GM11168 (cell line): ENCODE measurements around the gene PTPRD.

Source experiments
- in situ Hi-C: fragments of 300-500 bp; cut with MboI; formaldehyde crosslinking; loops from one replicate; pipeline ENCODE4 v1.12.0; 2022; ENCODE audit warnings: low sequenced_read_pairs; ENCODE audit not compliant: unreplicated experiment

Gene PTPRD

GRCh38 chr9:10062629-10063395 is 550.0 kb downstream of the PTPRD start:
- in situ Hi-C loops = no loop called here

GRCh38 chr9:10059044-10059443 is 553.8 kb downstream of the PTPRD start:
- in situ Hi-C loops = no loop called here

- in situ Hi-C loops = no loop called here
Observed at GRCh38 chr9:10055886-10056395, 556.9 kb downstream of the PTPRD start.

- in situ Hi-C loops = no loop called here
Observed at GRCh38 chr9:10054456-10054855, 558.3 kb downstream of the PTPRD start.

GRCh38 chr9:10052916-10053315 is 559.9 kb downstream of the PTPRD start:
- in situ Hi-C loops = no loop called here

GRCh38 chr9:10052181-10052580 is 560.6 kb downstream of the PTPRD start:
- in situ Hi-C loops = no loop called here

GRCh38 chr9:10050016-10050415 is 562.8 kb downstream of the PTPRD start:
- in situ Hi-C loops = no loop called here

- in situ Hi-C loops = no loop called here
Observed at GRCh38 chr9:10048994-10049393, 563.8 kb downstream of the PTPRD start.

GRCh38 chr9:10045598-10045997 is 567.2 kb downstream of the PTPRD start:
- in situ Hi-C loops = no loop called here

- in situ Hi-C loops = no loop called here
Observed at GRCh38 chr9:10041726-10042229, 571.0 kb downstream of the PTPRD start.

- in situ Hi-C loops = no loop called here
Observed at GRCh38 chr9:10036095-10036494, 576.7 kb downstream of the PTPRD start.

- in situ Hi-C loops = no loop called here
Observed at GRCh38 chr9:10032166-10032565, 580.6 kb downstream of the PTPRD start.

- in situ Hi-C loops = no loop called here
Observed at GRCh38 chr9:10026443-10026984, 586.3 kb downstream of the PTPRD start.

GRCh38 chr9:10015755-10016154 is 597.0 kb downstream of the PTPRD start:
- in situ Hi-C loops = no loop called here

- in situ Hi-C loops = no loop called here
Observed at GRCh38 chr9:10014889-10015288, 597.9 kb downstream of the PTPRD start.

- in situ Hi-C loops = no loop called here
Observed at GRCh38 chr9:10009401-10009800, 603.4 kb downstream of the PTPRD start.

GRCh38 chr9:10008101-10008799 is 604.6 kb downstream of the PTPRD start:
- in situ Hi-C loops = no loop called here

GRCh38 chr9:10007356-10007755 is 605.4 kb downstream of the PTPRD start:
- in situ Hi-C loops = no loop called here

GRCh38 chr9:10005206-10005605 is 607.6 kb downstream of the PTPRD start:
- in situ Hi-C loops = no loop called here

- in situ Hi-C loops = no loop called here
Observed at GRCh38 chr9:10003047-10003446, 609.8 kb downstream of the PTPRD start.

GRCh38 chr9:10000669-10001068 is 612.1 kb downstream of the PTPRD start:
- in situ Hi-C loops = no loop called here
